Measurements from ENCODE around the gene MCM6. TPM values are rescaled to one million over a fixed set of nuclear protein-coding genes. Genes with fewer than 3 reads are reported as not detected.

The MCM6 gene
- total RNA-seq, 5 donors from 2014 or later (not counting 1 experiment from before 2014, with no cell fraction given): 20.8 to 29.2 (median 26.1) TPM

- WGBS (ENCODE audit: insufficient coverage): 82% methylated on average over 4 of the region's 12 CpGs
- Histone ChIP-seq H3K4me3 (ENCODE audit: control insufficient read depth in 1 of 2, extremely low read depth in 1 of 2, low read length in 1 of 2) (no peak overlapping the region), H3K27ac (ENCODE audit: low read length) (no peak overlapping the region), H3K9me3 (no peaks in the 10 kb centered on the region), H3K27me3 (replicated peaks in 1 of 2; ENCODE audit: control insufficient read depth in 2 of 2, extremely low read depth in 1 of 2, insufficient read depth in 2 of 2, low read length in 1 of 2) (no peaks in the 10 kb centered on the region), H3K36me3 (ENCODE audit: control insufficient read depth in 2 of 2, extremely low read depth in 1 of 2, insufficient read depth in 1 of 2, low read length in 1 of 2) (peaks cover 0 to 60% of the 10 kb centered on the region in 2 donors), H3K4me1 (ENCODE audit: control insufficient read depth in 1 of 2, extremely low read depth in 1 of 2, insufficient read depth in 2 of 2, low read length in 2 of 2) (peaks cover 2 to 3% of the 10 kb centered on the region in 2 experiments)
- Mint-ChIP-seq H3K27me3 (no peaks in the 10 kb centered on the region), H3K36me3 (peaks cover 65% of the 10 kb centered on the region), H3K4me3 (no peak overlapping the region), H3K4me1 (peaks cover 8 to 14% (median 8%) of the 10 kb centered on the region in 3 donors), H3K27ac (no peak overlapping the region), H3K9me3 (no peaks in the 10 kb centered on the region)
- ChIA-PET POLR2A (interaction anchor here in 1 of 2 donors (0.6 kb wide), 1 partner anchor 792 kb away, joined by 3 read pairs; the partner anchor contains the start of gene RAB3GAP1), CTCF (interaction anchor here in 1 of 2 donors (0.5 kb wide), 1 partner anchor 88 kb away, joined by 3 read pairs; no protein-coding TSS in a partner anchor)
- ATAC-seq (replicated peaks in 1 of 4) (no peak), DNase-seq (no peak)
Observed at GRCh38 chr2:135844301-135844895, 31.8 kb downstream of the MCM6 start.

DNA sequence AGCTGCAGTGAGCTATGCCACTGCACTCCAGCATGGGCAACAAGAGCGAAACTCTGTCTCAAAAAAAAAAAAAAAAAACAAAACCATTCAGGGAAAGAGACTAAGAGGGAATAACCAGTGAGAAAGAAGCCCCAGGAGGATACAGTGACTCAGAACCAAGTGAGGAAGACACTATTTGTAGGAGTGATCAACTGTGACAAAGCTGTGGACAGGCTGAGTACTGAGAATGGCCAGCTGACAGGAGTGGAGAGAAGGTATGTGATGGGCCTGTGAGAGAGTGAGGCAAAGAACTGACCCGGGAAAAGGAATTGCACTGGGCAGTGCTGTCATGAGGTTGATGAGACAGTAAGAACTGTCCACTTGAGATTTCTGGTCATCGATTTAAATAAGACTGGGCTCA, 32.6 kb downstream of the MCM6 start:
- WGBS (ENCODE audit: insufficient coverage): 100% methylated on average over 1 of the region's 3 CpGs
- H3K9me3 Mint-ChIP-seq: no peaks in the 10 kb centered on the region
- H3K27ac Mint-ChIP-seq: no peak overlapping the region
- ATAC-seq (replicated peaks in 1 of 4): no peak
- no peaks in the 10 kb centered on the region for H3K27me3 ChIP-seq (replicated peaks in 1 of 2; ENCODE audit: control insufficient read depth in 2 of 2, extremely low read depth in 1 of 2, insufficient read depth in 2 of 2, low read length in 1 of 2)
- no peak overlapping the region for H3K4me3 ChIP-seq (ENCODE audit: control insufficient read depth in 1 of 2, extremely low read depth in 1 of 2, low read length in 1 of 2)
- no peak for DNase-seq
- CTCF ChIA-PET: no interaction called here
- POLR2A ChIA-PET: interaction anchor here in 1 of 2 donors (0.6 kb wide), 1 partner anchor 483 kb away, joined by 3 read pairs; no protein-coding TSS in a partner anchor
- H3K36me3 Mint-ChIP-seq: peaks cover 58% of the 10 kb centered on the region
- no peaks in the 10 kb centered on the region for H3K27me3 Mint-ChIP-seq
- H3K4me3 Mint-ChIP-seq: no peak overlapping the region
- H3K36me3 ChIP-seq (ENCODE audit: control insufficient read depth in 2 of 2, extremely low read depth in 1 of 2, insufficient read depth in 1 of 2, low read length in 1 of 2): peaks cover 0 to 57% of the 10 kb centered on the region in 2 donors
- no peak overlapping the region for H3K27ac ChIP-seq (ENCODE audit: low read length)
- peaks cover 8 to 14% (median 8%) of the 10 kb centered on the region in 3 donors for H3K4me1 Mint-ChIP-seq
- peaks cover 2 to 3% of the 10 kb centered on the region in 2 experiments for H3K4me1 ChIP-seq (ENCODE audit: control insufficient read depth in 1 of 2, extremely low read depth in 1 of 2, insufficient read depth in 2 of 2, low read length in 2 of 2)
- no peaks in the 10 kb centered on the region for H3K9me3 ChIP-seq

DNA sequence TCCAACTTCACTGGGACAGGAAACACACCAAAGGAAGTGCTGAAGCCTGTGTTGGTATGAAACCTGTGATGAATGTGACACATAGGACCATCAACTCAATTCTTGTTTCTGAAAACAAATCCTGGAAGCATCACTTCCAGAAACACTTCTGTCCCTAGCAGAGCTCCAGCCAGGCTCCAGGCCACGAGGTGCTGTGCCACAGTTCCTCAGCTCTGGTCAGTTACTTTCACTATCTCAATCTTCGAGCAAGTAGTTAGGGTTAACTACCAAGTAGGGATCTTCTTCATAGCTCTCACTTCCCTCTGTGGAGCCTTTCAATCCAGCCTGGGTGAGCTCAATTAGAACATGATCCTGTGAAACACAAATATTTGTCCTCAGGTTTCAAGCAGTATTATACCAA, 35.6 kb downstream of the MCM6 start:
- CTCF ChIA-PET: no interaction called here
- peaks cover 44% of the 10 kb centered on the region for H3K36me3 Mint-ChIP-seq
- POLR2A ChIA-PET: interaction anchor here in 1 of 2 donors (0.6 kb wide), 2 partner anchors 28 to 441 kb away, joined by 4 to 8 read pairs; no protein-coding TSS in a partner anchor

GRCh38 chr2:135839713-135840112, 36.5 kb downstream of the MCM6 start:
- ChIA-PET POLR2A (interaction anchor here in 1 of 2 donors (0.5 kb wide), 1 partner anchor 108 kb away, joined by 6 read pairs; no protein-coding TSS in a partner anchor), CTCF (interaction anchor here in 1 of 2 donors (0.6 to 0.7 kb wide), 2 partner anchors 15 to 1517 kb away, joined by 7 to 11 read pairs; no protein-coding TSS in a partner anchor)
- no peaks in the 10 kb centered on the region for H3K9me3 Mint-ChIP-seq
- no CpG with 5 or more reads among the region's 2 CpGs for WGBS (ENCODE audit: insufficient coverage)
- ATAC-seq (replicated peaks in 1 of 4): no peak
- peaks cover 0 to 28% of the 10 kb centered on the region in 2 donors for H3K36me3 ChIP-seq (ENCODE audit: control insufficient read depth in 2 of 2, extremely low read depth in 1 of 2, insufficient read depth in 1 of 2, low read length in 1 of 2)
- H3K27ac Mint-ChIP-seq: no peak overlapping the region
- H3K4me3 Mint-ChIP-seq: no peak overlapping the region
- no peaks in the 10 kb centered on the region for H3K27me3 Mint-ChIP-seq
- H3K9me3 ChIP-seq: no peaks in the 10 kb centered on the region
- H3K4me3 ChIP-seq (ENCODE audit: control insufficient read depth in 1 of 2, extremely low read depth in 1 of 2, low read length in 1 of 2): no peak overlapping the region
- peaks cover 38% of the 10 kb centered on the region for H3K36me3 Mint-ChIP-seq
- H3K4me1 ChIP-seq (ENCODE audit: control insufficient read depth in 1 of 2, extremely low read depth in 1 of 2, insufficient read depth in 2 of 2, low read length in 2 of 2): peaks cover 2 to 3% of the 10 kb centered on the region in 2 experiments
- peaks cover 13 to 25% (median 16%) of the 10 kb centered on the region in 3 donors for H3K4me1 Mint-ChIP-seq
- H3K27me3 ChIP-seq (replicated peaks in 1 of 2; ENCODE audit: control insufficient read depth in 2 of 2, extremely low read depth in 1 of 2, insufficient read depth in 2 of 2, low read length in 1 of 2): no peaks in the 10 kb centered on the region
- DNase-seq: no peak
- no peak overlapping the region for H3K27ac ChIP-seq (ENCODE audit: low read length)

More for the DNA sequence above, 35.6 kb downstream of the MCM6 start:
- Histone ChIP-seq H3K27me3 (replicated peaks in 1 of 2; ENCODE audit: control insufficient read depth in 2 of 2, extremely low read depth in 1 of 2, insufficient read depth in 2 of 2, low read length in 1 of 2) (no peaks in the 10 kb centered on the region), H3K27ac (ENCODE audit: low read length) (no peak overlapping the region), H3K4me1 (ENCODE audit: control insufficient read depth in 1 of 2, extremely low read depth in 1 of 2, insufficient read depth in 2 of 2, low read length in 2 of 2) (peaks cover 2 to 3% of the 10 kb centered on the region in 2 experiments), H3K36me3 (ENCODE audit: control insufficient read depth in 2 of 2, extremely low read depth in 1 of 2, insufficient read depth in 1 of 2, low read length in 1 of 2) (peaks cover 0 to 35% of the 10 kb centered on the region in 2 donors), H3K4me3 (ENCODE audit: control insufficient read depth in 1 of 2, extremely low read depth in 1 of 2, low read length in 1 of 2) (no peak overlapping the region), H3K9me3 (no peaks in the 10 kb centered on the region)
- WGBS (ENCODE audit: insufficient coverage): 71% methylated on average over 2 of the region's 2 CpGs
- ATAC-seq (replicated peaks in 1 of 4) (no peak), DNase-seq (no peak)
- Mint-ChIP-seq H3K4me3 (no peak overlapping the region), H3K4me1 (peaks cover 12 to 23% (median 15%) of the 10 kb centered on the region in 3 donors), H3K27me3 (no peaks in the 10 kb centered on the region), H3K9me3 (no peaks in the 10 kb centered on the region), H3K27ac (peak overlapping the region; percentile 26 to 45)

DNA sequence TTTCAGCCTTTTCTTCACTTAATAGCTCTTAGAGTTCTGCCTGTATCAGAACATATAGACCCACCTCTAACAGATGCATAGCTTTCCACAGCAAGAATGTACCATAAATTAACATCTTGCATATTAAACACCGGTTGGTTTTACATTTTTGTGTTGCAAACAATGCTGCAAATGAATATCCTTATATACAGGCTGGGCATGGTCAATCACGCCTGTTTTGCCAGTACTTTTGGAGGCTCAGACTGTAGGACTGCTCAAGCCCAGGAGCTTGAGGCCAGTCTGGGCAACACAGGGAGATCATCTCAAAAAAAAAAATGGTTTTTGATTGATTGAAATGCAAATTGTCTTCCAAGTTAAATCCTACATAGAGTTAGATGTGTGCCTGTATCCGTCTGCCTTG, 37.7 kb downstream of the MCM6 start:
- 100% methylated on average over 2 of the region's 3 CpGs for WGBS (ENCODE audit: insufficient coverage)
- no peak overlapping the region for H3K27ac Mint-ChIP-seq
- H3K27me3 Mint-ChIP-seq: no peaks in the 10 kb centered on the region
- no peak for DNase-seq
- POLR2A ChIA-PET: interaction anchor here in 1 of 2 donors (0.8 kb wide), 1 partner anchor 95 kb away, joined by 3 read pairs; no protein-coding TSS in a partner anchor
- Histone ChIP-seq H3K4me1 (ENCODE audit: control insufficient read depth in 1 of 2, extremely low read depth in 1 of 2, insufficient read depth in 2 of 2, low read length in 2 of 2) (peaks cover 2 to 3% of the 10 kb centered on the region in 2 experiments), H3K27ac (ENCODE audit: low read length) (no peak overlapping the region), H3K27me3 (replicated peaks in 1 of 2; ENCODE audit: control insufficient read depth in 2 of 2, extremely low read depth in 1 of 2, insufficient read depth in 2 of 2, low read length in 1 of 2) (no peaks in the 10 kb centered on the region), H3K9me3 (no peaks in the 10 kb centered on the region), H3K36me3 (ENCODE audit: control insufficient read depth in 2 of 2, extremely low read depth in 1 of 2, insufficient read depth in 1 of 2, low read length in 1 of 2) (peaks cover 0 to 17% of the 10 kb centered on the region in 2 donors), H3K4me3 (ENCODE audit: control insufficient read depth in 1 of 2, extremely low read depth in 1 of 2, low read length in 1 of 2) (no peak overlapping the region)
- no peaks in the 10 kb centered on the region for H3K9me3 Mint-ChIP-seq
- peaks cover 13 to 25% (median 16%) of the 10 kb centered on the region in 3 donors for H3K4me1 Mint-ChIP-seq
- peaks cover 26% of the 10 kb centered on the region for H3K36me3 Mint-ChIP-seq
- H3K4me3 Mint-ChIP-seq: no peak overlapping the region
- CTCF ChIA-PET: interaction anchor here in 1 of 2 donors (0.6 kb wide), 1 partner anchor 71 kb away, joined by 4 read pairs; no protein-coding TSS in a partner anchor
- no peak for ATAC-seq (replicated peaks in 1 of 4)

GRCh38 chr2:135836596-135837270, 39.5 kb downstream of the MCM6 start, which contains the start of gene LCT:
Gene LCT, minus strand, starts transcription at chr2:135837184. Its CDS starts 15 bp downstream, at chr2:135837169.
- Histone ChIP-seq H3K27me3 (replicated peaks in 1 of 2; ENCODE audit: control insufficient read depth in 2 of 2, extremely low read depth in 1 of 2, insufficient read depth in 2 of 2, low read length in 1 of 2) (no peaks in the 10 kb centered on the region), H3K4me3 (ENCODE audit: control insufficient read depth in 1 of 2, extremely low read depth in 1 of 2, low read length in 1 of 2) (no peak within 1 kb of the TSS), H3K4me1 (ENCODE audit: control insufficient read depth in 1 of 2, extremely low read depth in 1 of 2, insufficient read depth in 2 of 2, low read length in 2 of 2) (peaks cover 2 to 3% of the 10 kb centered on the region in 2 experiments), H3K27ac (ENCODE audit: low read length) (no peak within 1 kb of the TSS), H3K9me3 (no peaks in the 10 kb centered on the region), H3K36me3 (ENCODE audit: control insufficient read depth in 2 of 2, extremely low read depth in 1 of 2, insufficient read depth in 1 of 2, low read length in 1 of 2) (peaks cover 0 to 2% of the 10 kb centered on the region in 2 donors)
- Mint-ChIP-seq H3K4me1 (peaks cover 13 to 25% (median 16%) of the 10 kb centered on the region in 3 donors), H3K27me3 (no peaks in the 10 kb centered on the region), H3K27ac (no peak within 1 kb of the TSS), H3K36me3 (peaks cover 13% of the 10 kb centered on the region), H3K4me3 (no peak within 1 kb of the TSS), H3K9me3 (no peaks in the 10 kb centered on the region)
- CTCF ChIA-PET: no interaction called here
- DNase-seq: no peak
- POLR2A ChIA-PET: no interaction called here
- ATAC-seq (replicated peaks in 1 of 4): no peak
- 96% methylated on average over 11 of the region's 12 CpGs for WGBS (ENCODE audit: insufficient coverage)
